Measurements from ENCODE around the gene EPS8L3. TPM values are rescaled to one million over a fixed set of nuclear protein-coding genes. Genes with fewer than 3 reads are reported as not detected.

Gene EPS8L3
- total and polyA plus RNA-seq, 8 donors, result 0.39 to 4.3 (median 1.4) TPM

Other genes with a start within 250 kb of the EPS8L3 start
- under 1 TPM in 1 of 6 donors, not detected in 5; 0.09 TPM for gene GPR61, start 224.1 kb downstream of the EPS8L3 start, total RNA-seq
- under 1 TPM in 1 of 2 donors, not detected in 1; 0.19 TPM for gene GPR61, start 224.1 kb downstream of the EPS8L3 start, polyA plus RNA-seq
- gene GNAI3, start 215.3 kb downstream of the EPS8L3 start, total RNA-seq, result 1 to 10 TPM; 2.5 to 3.9 (median 3.1) TPM
- gene GNAI3, start 215.3 kb downstream of the EPS8L3 start, polyA plus RNA-seq, result 1 to 10 TPM; 1.1 to 1.9 TPM
- gene GNAT2, start 144.3 kb downstream of the EPS8L3 start, total RNA-seq, result under 1 TPM in 1 of 6 donors, not detected in 5; 0.60 TPM
- under 1 TPM in 1 of 2 donors, not detected in 1; 0.82 TPM for gene GNAT2, start 144.3 kb downstream of the EPS8L3 start, polyA plus RNA-seq
- gene AMPD2, start 144.1 kb downstream of the EPS8L3 start, total RNA-seq, result 10 to 100 TPM; 17.6 to 48.5 (median 26.1) TPM
- gene AMPD2, start 144.1 kb downstream of the EPS8L3 start, polyA plus RNA-seq, result 10 to 100 TPM; 40.3 to 57.3 TPM
- gene GSTM4, start 107.8 kb downstream of the EPS8L3 start, total RNA-seq, result 10 to 100 TPM; 13.4 to 36.6 (median 16.5) TPM
- 10 to 100 TPM; 24.4 to 32.8 TPM for gene GSTM4, start 107.8 kb downstream of the EPS8L3 start, polyA plus RNA-seq
- gene GSTM2, start 95.9 kb downstream of the EPS8L3 start, total RNA-seq, result 10 to 100 TPM; 10.4 to 47.5 (median 27.6) TPM
- 100 to 1,000 TPM; 139 to 193 TPM for gene GSTM2, start 95.9 kb downstream of the EPS8L3 start, polyA plus RNA-seq
- 10 to 100 TPM in 3 of 6 donors, not detected in 3; 23.3 to 32.1 (median 26.9) TPM for gene GSTM1, start 76.1 kb downstream of the EPS8L3 start, total RNA-seq
- gene GSTM1, start 76.1 kb downstream of the EPS8L3 start, polyA plus RNA-seq, result 10 to 100 TPM; 21.7 to 41.8 TPM
- gene GSTM5, start 51.7 kb downstream of the EPS8L3 start, total RNA-seq, result 1 to 10 TPM in 3 of 6 donors, under 1 TPM in 3; 0.42 to 4.5 (median 1.1) TPM
- gene GSTM5, start 51.7 kb downstream of the EPS8L3 start, polyA plus RNA-seq, result 1 to 10 TPM; 3.0 to 3.8 TPM
- 10 to 100 TPM; 13.9 to 29.0 (median 19.1) TPM for gene GSTM3, start 22.9 kb downstream of the EPS8L3 start, total RNA-seq
- gene GSTM3, start 22.9 kb downstream of the EPS8L3 start, polyA plus RNA-seq, result 10 to 100 TPM; 37.2 to 58.1 TPM
- gene CSF1, start 146.9 kb upstream of the EPS8L3 start, total RNA-seq, result 10 to 100 TPM in 4 of 6 donors, 1 to 10 TPM in 2; 6.7 to 38.3 (median 13.4) TPM
- gene CSF1, start 146.9 kb upstream of the EPS8L3 start, polyA plus RNA-seq, result 10 to 100 TPM; 15.5 to 16.5 TPM
- 10 to 100 TPM; 44.5 to 85.5 (median 50.1) TPM for gene AHCYL1, start 220.8 kb upstream of the EPS8L3 start, total RNA-seq
- 10 to 100 TPM; 29.8 to 55.1 TPM for gene AHCYL1, start 220.8 kb upstream of the EPS8L3 start, polyA plus RNA-seq